ENCODE measurements around the gene RILPL1. TPM values are rescaled to one million over a fixed set of nuclear protein-coding genes. Genes with fewer than 3 reads are reported as not detected.
"Not testable (repeated sequence)": the region's sequence is repeated elsewhere in the genome, so short reads cannot be mapped to it uniquely, and the experiment has no call there.

The RILPL1 gene, protein sequence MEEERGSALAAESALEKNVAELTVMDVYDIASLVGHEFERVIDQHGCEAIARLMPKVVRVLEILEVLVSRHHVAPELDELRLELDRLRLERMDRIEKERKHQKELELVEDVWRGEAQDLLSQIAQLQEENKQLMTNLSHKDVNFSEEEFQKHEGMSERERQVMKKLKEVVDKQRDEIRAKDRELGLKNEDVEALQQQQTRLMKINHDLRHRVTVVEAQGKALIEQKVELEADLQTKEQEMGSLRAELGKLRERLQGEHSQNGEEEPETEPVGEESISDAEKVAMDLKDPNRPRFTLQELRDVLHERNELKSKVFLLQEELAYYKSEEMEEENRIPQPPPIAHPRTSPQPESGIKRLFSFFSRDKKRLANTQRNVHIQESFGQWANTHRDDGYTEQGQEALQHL
- total RNA-seq (1 to 10 TPM; 1.5 to 2.6 TPM), polyA plus RNA-seq (1 to 10 TPM; 1.3 to 2.7 TPM)

DNA sequence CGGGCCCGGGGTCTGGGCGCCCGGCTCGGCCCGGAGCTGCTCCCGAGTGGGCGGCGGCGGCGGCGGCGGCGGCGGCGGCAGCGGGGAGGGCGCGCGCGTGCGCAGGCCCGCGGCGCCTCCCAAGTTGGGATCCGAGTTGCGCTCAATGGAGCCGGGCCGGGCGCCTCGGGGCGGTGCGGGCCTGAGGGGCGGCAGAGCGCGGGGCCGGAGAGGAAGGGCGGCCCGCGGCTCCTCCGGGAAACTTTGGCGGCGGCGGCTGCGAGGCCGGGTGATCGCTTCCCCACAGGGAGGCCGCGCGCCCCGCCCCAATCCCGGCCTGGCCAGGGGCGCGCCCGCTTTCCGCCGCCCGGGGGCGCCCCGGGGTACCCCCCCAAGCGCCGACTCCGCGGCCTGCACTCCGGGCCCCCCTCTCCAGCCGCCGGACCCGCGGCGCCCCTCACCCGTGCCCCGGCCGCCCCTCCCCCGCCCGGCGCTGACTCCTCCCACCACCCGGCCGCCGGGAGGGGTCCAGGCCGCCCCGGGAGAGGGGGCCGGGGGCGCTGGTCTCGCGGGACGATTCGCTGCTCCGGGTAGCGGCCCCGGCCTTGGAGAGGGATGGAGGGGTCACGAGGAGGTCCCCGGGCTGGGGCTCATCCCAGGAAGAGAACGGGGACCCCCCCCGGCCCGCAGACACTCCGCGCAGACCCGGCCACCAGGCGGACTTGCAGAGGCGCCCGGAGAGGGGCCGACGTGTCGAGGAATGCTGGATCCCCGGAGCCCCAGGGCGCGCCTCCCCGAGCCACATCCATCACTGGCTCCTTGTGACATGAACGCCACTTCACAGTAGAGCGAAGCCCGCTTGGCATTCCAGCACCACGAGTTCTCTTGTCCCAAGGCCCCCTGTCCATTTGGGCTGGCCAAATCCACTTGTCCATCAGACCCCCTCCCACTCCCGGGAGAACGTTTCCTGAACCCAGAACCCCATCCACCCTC lies at the start of gene RILPL1:
TSS of gene RILPL1 (minus strand) at position 48 of the 972 bp plus-strand sequence. CDS start 237 bp downstream, outside the sequence.
- DNase-seq (ENCODE audit: low spot score): peak; percentile 46
- Histone ChIP-seq H3K36me3 (ENCODE audit: control insufficient read depth in 4 of 4, insufficient read depth in 3 of 4, low read depth in 1 of 4, low read length in 3 of 4) (no peaks in the 10 kb centered on the region), H3K9me3 (ENCODE audit: control insufficient read depth in 4 of 4, low read length in 3 of 4) (no peaks in the 10 kb centered on the region), H3K27me3 (ENCODE audit: control insufficient read depth in 4 of 4, insufficient read depth in 4 of 4, low read length in 3 of 4) (no peaks in the 10 kb centered on the region), H3K4me3 (ENCODE audit: low read depth in 1 of 3, low read length in 3 of 3) (peak within 1 kb of the TSS; percentile 56 to 94 (median 59)), H3K9ac (ENCODE audit: low read depth in 1 of 2, low read length in 2 of 2) (no peak within 1 kb of the TSS), H3K27ac (ENCODE audit: low read depth in 1 of 2, low read length in 2 of 2) (peak within 1 kb of the TSS; percentile 31 to 54), H3K4me1 (ENCODE audit: control insufficient read depth in 4 of 4, insufficient read depth in 4 of 4, low read length in 3 of 4) (peaks cover 0 to 21% (median 9%) of the 10 kb centered on the region in 4 donors)
- WGBS: 1% methylated on average over 114 of the region's 114 CpGs
- TF ChIP-seq ATF3 (IDR thresholded peaks at IDR 0.05): no peak
- TF ChIP-seq, protein P1, sequence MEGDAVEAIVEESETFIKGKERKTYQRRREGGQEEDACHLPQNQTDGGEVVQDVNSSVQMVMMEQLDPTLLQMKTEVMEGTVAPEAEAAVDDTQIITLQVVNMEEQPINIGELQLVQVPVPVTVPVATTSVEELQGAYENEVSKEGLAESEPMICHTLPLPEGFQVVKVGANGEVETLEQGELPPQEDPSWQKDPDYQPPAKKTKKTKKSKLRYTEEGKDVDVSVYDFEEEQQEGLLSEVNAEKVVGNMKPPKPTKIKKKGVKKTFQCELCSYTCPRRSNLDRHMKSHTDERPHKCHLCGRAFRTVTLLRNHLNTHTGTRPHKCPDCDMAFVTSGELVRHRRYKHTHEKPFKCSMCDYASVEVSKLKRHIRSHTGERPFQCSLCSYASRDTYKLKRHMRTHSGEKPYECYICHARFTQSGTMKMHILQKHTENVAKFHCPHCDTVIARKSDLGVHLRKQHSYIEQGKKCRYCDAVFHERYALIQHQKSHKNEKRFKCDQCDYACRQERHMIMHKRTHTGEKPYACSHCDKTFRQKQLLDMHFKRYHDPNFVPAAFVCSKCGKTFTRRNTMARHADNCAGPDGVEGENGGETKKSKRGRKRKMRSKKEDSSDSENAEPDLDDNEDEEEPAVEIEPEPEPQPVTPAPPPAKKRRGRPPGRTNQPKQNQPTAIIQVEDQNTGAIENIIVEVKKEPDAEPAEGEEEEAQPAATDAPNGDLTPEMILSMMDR (IDR thresholded peaks at IDR 0.05; ENCODE audit: low read depth, low read length, missing input control): peak; percentile 25

DNA sequence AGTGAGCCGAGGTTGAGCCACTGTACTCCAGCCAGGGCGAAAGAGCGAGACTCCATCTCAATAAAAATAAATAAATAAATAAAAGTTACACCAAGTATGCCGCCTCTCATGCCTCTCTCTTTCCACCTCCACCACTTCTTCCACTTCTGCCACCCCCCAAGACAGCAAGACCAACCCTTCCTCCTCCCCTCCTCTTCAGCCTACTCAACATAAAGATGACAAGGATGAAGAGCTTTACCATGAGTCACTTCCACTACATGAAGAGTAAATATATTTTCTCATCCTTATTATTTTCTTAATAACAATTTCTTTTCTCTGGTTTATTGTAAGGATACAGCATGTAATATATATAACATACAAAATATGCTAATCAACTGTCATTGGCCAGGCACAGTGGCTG lies 47.3 kb upstream of the RILPL1 start:
- H3K9ac ChIP-seq (ENCODE audit: low read depth in 1 of 2, low read length in 2 of 2): no peak overlapping the region
- H3K4me1 ChIP-seq (ENCODE audit: control insufficient read depth in 4 of 4, insufficient read depth in 4 of 4, low read length in 3 of 4): peaks cover 4 to 22% (median 20%) of the 10 kb centered on the region in 4 donors
- 98% methylated on average over 4 of the region's 4 CpGs for WGBS
- no peak for DNase-seq (ENCODE audit: low spot score)
- H3K36me3 ChIP-seq (ENCODE audit: control insufficient read depth in 4 of 4, insufficient read depth in 3 of 4, low read depth in 1 of 4, low read length in 3 of 4): peaks cover 0 to 2% (median 0%) of the 10 kb centered on the region in 4 donors
- H3K27ac ChIP-seq (ENCODE audit: low read depth in 1 of 2, low read length in 2 of 2): no peak overlapping the region
- H3K4me3 ChIP-seq (ENCODE audit: low read depth in 1 of 3, low read length in 3 of 3): no peak overlapping the region
- no peaks in the 10 kb centered on the region for H3K27me3 ChIP-seq (ENCODE audit: control insufficient read depth in 4 of 4, insufficient read depth in 4 of 4, low read length in 3 of 4)
- H3K9me3 ChIP-seq (ENCODE audit: control insufficient read depth in 4 of 4, low read length in 3 of 4): no peaks in the 10 kb centered on the region
- no peak for TF ChIP-seq FOXA1 (IDR thresholded peaks at IDR 0.05)
- no peak for TF ChIP-seq FOXA2 (IDR thresholded peaks at IDR 0.05)
- TF ChIP-seq NR2F2 (IDR thresholded peaks at IDR 0.05): no peak
- TF ChIP-seq RAD21 (IDR thresholded peaks at IDR 0.05): no peak
- no peak for TF ChIP-seq EGR1 (IDR thresholded peaks at IDR 0.05; ENCODE audit: low read depth in 2 of 2)
- no peak for TF ChIP-seq TAF1 (conservative IDR thresholded peaks at IDR 0.05)
- no peak for TF ChIP-seq RXRA (IDR thresholded peaks at IDR 0.05)
- no peak for TF ChIP-seq HNF4A (conservative IDR thresholded peaks at IDR 0.05)
- TF ChIP-seq, protein P2, sequence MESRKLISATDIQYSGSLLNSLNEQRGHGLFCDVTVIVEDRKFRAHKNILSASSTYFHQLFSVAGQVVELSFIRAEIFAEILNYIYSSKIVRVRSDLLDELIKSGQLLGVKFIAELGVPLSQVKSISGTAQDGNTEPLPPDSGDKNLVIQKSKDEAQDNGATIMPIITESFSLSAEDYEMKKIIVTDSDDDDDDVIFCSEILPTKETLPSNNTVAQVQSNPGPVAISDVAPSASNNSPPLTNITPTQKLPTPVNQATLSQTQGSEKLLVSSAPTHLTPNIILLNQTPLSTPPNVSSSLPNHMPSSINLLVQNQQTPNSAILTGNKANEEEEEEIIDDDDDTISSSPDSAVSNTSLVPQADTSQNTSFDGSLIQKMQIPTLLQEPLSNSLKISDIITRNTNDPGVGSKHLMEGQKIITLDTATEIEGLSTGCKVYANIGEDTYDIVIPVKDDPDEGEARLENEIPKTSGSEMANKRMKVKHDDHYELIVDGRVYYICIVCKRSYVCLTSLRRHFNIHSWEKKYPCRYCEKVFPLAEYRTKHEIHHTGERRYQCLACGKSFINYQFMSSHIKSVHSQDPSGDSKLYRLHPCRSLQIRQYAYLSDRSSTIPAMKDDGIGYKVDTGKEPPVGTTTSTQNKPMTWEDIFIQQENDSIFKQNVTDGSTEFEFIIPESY (IDR thresholded peaks at IDR 0.05): no peak
- TF ChIP-seq ATF3 (IDR thresholded peaks at IDR 0.05): no peak

GRCh38 chr12:123578829-123579228 lies 45.3 kb upstream of the RILPL1 start:
- not testable (repeated sequence) for H3K36me3 ChIP-seq (ENCODE audit: control insufficient read depth in 4 of 4, insufficient read depth in 3 of 4, low read depth in 1 of 4, low read length in 3 of 4); H3K27ac ChIP-seq (ENCODE audit: low read depth in 1 of 2, low read length in 2 of 2); H3K9ac ChIP-seq (ENCODE audit: low read depth in 1 of 2, low read length in 2 of 2); H3K27me3 ChIP-seq (ENCODE audit: control insufficient read depth in 4 of 4, insufficient read depth in 4 of 4, low read length in 3 of 4); H3K4me3 ChIP-seq (ENCODE audit: low read depth in 1 of 3, low read length in 3 of 3); DNase-seq (ENCODE audit: low spot score); H3K9me3 ChIP-seq (ENCODE audit: control insufficient read depth in 4 of 4, low read length in 3 of 4)
- peaks cover 4 to 15% (median 12%) of the 10 kb centered on the region in 4 donors for H3K4me1 ChIP-seq (ENCODE audit: control insufficient read depth in 4 of 4, insufficient read depth in 4 of 4, low read length in 3 of 4)
- WGBS: 94% methylated on average over 4 of the region's 4 CpGs
